Islet of Langerhans (tissue), 1 donor: ENCODE measurements around the gene TUG1.

Experiments used
- FAIRE-seq: peaks from one replicate; lab custom pipeline; 2011; peaks lifted over from hg19 to GRCh38; lab: Jason Lieb, UNC

Gene TUG1

GRCh38 chr22:30947816-30948454 lies 21.1 kb upstream of the TUG1 start:
- FAIRE-seq, result peak; percentile 24

GRCh38 chr22:30948930-30949342 lies 20.1 kb upstream of the TUG1 start:
- no peak for FAIRE-seq

- no peak for FAIRE-seq
Measured at GRCh38 chr22:30949934-30950660, 19.0 kb upstream of the TUG1 start.

- no peak for FAIRE-seq
Measured at GRCh38 chr22:30953206-30953605, 15.9 kb upstream of the TUG1 start.

- no peak for FAIRE-seq
Measured at GRCh38 chr22:30955153-30955552, 13.9 kb upstream of the TUG1 start.

GRCh38 chr22:30964858-30965257 lies 4.2 kb upstream of the TUG1 start:
- FAIRE-seq, result no peak

GRCh38 chr22:30968015-30968923 lies 796 bp upstream of the TUG1 start, which contains the start of gene MORC2:
Gene MORC2 (minus strand): TSS chr22:30968774. CDS start chr22:30967889, 885 bp downstream.
- no peak for FAIRE-seq

GRCh38 chr22:30969532-30970355 lies 679 bp downstream of the TUG1 start:
- no peak for FAIRE-seq

GRCh38 chr22:30970356-30970746 lies 1.3 kb downstream of the TUG1 start:
- no peak for FAIRE-seq

- FAIRE-seq, result no peak
Measured at GRCh38 chr22:30978304-30978962, 9.4 kb downstream of the TUG1 start.

- FAIRE-seq, result no peak
Measured at GRCh38 chr22:30979932-30980331, 10.9 kb downstream of the TUG1 start.

- FAIRE-seq, result no peak
Measured at GRCh38 chr22:30982512-30982911, 13.4 kb downstream of the TUG1 start.

GRCh38 chr22:30984317-30984716 lies 15.3 kb downstream of the TUG1 start:
- peak; percentile 56 for FAIRE-seq

- no peak for FAIRE-seq
Measured at GRCh38 chr22:30985561-30986208, 16.6 kb downstream of the TUG1 start.

GRCh38 chr22:30989474-30989873 lies 20.4 kb downstream of the TUG1 start:
- no peak for FAIRE-seq

- FAIRE-seq, result no peak
Measured at GRCh38 chr22:30990690-30991089, 21.6 kb downstream of the TUG1 start.

GRCh38 chr22:30992565-30992964 lies 23.5 kb downstream of the TUG1 start:
- FAIRE-seq, result no peak

- FAIRE-seq, result no peak
Measured at GRCh38 chr22:30994960-30995359, 25.9 kb downstream of the TUG1 start.

- no peak for FAIRE-seq
Measured at GRCh38 chr22:30996462-30996861, 27.4 kb downstream of the TUG1 start.

GRCh38 chr22:30998329-30998728 lies 29.3 kb downstream of the TUG1 start:
- FAIRE-seq, result no peak
